HG03280 (cell line): ENCODE results near the gene PSMD10.

Experiments used
- ATAC-seq: cut with Tn5 transposase; IDR thresholded peaks from one replicate; pipeline ENCODE4 v1.9.1; 2021; ENCODE audit warnings: mild to moderate bottlenecking, moderate library complexity; ENCODE audit not compliant: unreplicated experiment

PSMD10 gene

GRCh38 chrX:108081110-108081509 is 10.2 kb downstream of the PSMD10 start:
- no peak for ATAC-seq

- ATAC-seq, result no peak
Measured at GRCh38 chrX:108072746-108073145, 18.6 kb downstream of the PSMD10 start.

- ATAC-seq, result no peak
Measured at GRCh38 chrX:108071578-108071977, 19.8 kb downstream of the PSMD10 start.

GRCh38 chrX:108070891-108071290 is 20.5 kb downstream of the PSMD10 start:
- no peak for ATAC-seq

GRCh38 chrX:108068121-108068520 is 23.2 kb downstream of the PSMD10 start:
- ATAC-seq, result no peak

- no peak for ATAC-seq
Measured at GRCh38 chrX:108064613-108065012, 26.7 kb downstream of the PSMD10 start.

DNA sequence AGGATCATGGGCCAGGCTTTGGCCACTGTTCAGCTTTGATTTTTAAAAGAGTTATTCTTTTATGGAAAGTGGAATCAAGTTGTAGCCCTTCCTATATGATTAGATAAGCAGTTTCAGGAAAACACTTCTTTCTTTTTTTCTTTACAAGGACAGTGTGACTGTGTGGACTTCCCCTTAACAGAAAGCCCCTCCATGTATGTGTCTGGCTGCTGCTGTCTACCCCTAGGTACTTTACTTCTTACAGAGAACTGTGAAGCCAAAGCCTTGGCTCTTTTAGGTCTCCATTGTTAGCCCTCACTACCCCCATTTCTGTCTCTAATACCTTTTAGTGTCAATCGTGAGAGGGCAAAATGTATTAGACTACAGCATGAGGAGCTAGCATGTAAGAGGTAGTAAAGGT is 27.3 kb downstream of the PSMD10 start:
- ATAC-seq, result no peak

DNA sequence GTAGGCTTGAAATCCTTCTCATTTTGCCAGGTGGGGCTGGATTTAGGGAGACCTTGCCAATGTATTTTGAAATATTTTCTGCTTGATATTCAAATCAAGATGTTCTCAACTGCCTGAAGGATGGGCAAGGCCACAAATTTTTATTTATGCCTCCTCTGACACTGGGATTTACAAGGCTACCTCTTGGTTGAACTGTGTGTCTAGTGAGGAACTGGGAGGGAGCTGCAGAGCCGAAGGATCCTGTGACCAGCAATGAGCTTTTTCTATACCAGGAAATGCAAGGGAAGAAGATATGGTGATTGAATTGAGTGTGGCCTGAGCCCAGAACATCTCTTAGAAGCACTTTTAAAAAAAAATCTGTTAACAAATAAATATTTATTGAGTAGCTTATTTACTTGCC is 31.5 kb downstream of the PSMD10 start:
- ATAC-seq, result no peak

GRCh38 chrX:108055546-108055945 is 35.8 kb downstream of the PSMD10 start:
- no peak for ATAC-seq

DNA sequence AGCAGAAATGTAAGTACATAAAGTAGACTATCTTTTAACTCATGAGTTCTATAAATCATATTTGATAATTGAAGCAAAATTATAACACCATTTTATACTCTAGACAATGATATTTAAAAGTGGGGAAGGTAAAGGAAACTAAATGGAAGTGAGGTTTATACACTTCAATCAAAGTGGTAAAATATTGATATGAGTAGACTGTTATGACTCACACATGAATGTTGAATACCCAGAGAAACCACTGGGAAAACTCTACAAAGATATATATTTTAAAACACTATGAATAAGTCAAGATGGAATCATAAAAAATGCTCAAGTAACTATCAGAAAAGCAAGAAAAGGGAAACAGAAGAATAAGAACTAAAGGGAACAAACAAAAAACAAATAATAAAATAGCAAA is 38.1 kb downstream of the PSMD10 start:
- ATAC-seq, result no peak

DNA sequence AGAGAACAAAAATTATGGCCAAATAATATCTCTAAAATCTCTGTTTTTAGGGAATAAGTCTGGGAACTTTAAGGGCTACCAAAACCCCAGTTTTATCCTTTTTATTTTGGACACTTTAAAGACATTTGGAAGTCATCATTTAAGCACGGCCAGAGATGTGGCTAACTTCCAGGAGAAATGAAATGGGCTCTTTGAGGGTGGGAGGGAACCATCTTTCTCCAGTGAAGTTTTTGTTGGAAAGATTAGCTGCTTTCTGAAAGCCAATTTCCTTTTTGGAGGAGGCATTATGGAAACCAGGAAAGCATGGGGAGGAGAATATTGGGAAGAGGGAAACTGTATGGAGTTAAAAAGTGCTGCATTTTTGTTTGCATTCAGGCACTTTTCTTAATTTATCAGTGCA is 41.7 kb downstream of the PSMD10 start:
- ATAC-seq, result no peak

GRCh38 chrX:108044554-108045256 is 46.6 kb downstream of the PSMD10 start, which contains the start of gene VSIG1:
TSS of gene VSIG1 (plus strand) at chrX:108045065. CDS start at chrX:108045131, 66 bp downstream.
- no peak for ATAC-seq

DNA sequence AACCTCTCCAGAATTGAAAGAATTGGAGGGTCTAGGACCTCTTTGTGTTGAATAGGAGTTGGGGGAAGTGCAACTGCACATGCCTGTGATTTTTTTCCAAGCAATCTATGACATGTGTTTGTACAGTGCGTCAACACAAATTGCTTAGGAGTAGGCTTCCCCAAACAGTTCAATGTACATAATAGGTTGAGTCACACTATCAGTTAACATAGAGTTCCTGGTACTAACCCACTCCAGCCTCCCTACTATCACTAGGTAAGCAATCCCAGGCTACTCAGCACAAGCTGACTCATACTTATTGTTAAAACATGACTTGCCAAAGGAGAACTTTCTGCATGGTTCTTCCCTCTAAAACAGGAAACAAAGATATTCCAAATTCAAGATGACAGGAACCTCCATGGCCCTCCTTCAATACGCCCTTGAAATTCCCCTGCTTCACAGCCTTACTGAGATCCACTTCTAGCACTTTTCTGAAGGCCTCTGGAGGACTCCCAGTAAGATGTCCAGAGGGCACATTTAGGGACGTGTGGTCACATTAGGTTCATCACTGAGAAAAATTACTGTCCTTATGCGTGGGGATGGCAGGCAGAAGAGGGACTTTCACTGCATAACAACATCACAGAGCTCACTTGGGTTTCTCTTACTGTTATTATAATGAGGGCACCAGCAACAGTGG is 54.9 kb downstream of the PSMD10 start:
- no peak for ATAC-seq

DNA sequence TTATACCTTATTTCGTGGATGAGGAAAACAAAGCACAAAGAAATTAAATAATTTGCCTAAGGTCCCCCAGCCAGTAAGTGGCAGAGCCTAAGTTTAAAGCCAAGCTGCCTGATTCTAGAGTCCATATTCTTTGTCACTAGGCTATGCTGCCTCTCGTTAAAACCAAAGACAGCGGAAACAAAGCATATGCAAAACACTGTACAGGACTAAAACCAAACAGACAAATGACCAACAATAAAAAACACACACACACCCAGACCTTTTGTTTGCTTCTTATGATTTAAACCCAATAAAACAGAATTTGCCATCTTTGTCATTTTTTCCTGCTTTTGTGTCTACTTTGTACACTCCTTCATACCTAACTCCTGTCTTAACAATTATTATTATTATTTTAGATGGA is 56.6 kb downstream of the PSMD10 start:
- ATAC-seq, result no peak
